ENCODE measurements around the gene EFHC2. TPM values are rescaled to one million over a fixed set of nuclear protein-coding genes. Genes with fewer than 3 reads are reported as not detected.

The EFHC2 gene
- polyA plus RNA-seq, 1 of the 3 experiments (the other 2 are of a cell fraction), result 0.03 TPM

DNA sequence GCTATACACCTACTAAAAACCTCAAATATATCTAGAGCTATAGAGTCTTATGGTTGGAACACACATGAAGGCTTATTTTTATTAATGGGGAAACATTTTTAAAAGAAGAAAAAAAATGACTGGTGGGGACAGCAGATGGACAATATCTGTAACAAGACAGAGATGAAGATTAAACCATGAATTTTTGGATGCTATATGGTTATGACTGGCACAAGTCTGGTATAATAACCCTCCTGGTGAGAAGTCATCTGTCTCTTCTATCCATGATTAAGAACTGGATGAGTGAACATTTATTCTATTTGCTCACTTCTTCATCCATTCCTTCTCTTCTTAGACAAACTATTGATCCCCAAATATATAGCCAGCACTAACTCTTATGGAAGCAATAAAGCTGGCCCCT, 104.4 kb downstream of the EFHC2 start:
- no peak for TF ChIP-seq SMC3 (IDR thresholded peaks at IDR 0.05; ENCODE audit: low read depth, low read length)
- no peak for TF ChIP-seq POLR2AphosphoS5 (IDR thresholded peaks at IDR 0.05; ENCODE audit: low read depth, low read length)
- TF ChIP-seq, protein P1, sequence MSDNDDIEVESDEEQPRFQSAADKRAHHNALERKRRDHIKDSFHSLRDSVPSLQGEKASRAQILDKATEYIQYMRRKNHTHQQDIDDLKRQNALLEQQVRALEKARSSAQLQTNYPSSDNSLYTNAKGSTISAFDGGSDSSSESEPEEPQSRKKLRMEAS (IDR thresholded peaks at IDR 0.05; ENCODE audit: low read depth), result no peak
- TF ChIP-seq EZH2phosphoT487 (IDR thresholded peaks at IDR 0.05; ENCODE audit: borderline replicate concordance, low read depth), result no peak
- TF ChIP-seq ELF1 (IDR thresholded peaks at IDR 0.05), result no peak
- no peak for TF ChIP-seq RXRA (IDR thresholded peaks at IDR 0.05; ENCODE audit: borderline replicate concordance, low read depth)
- TF ChIP-seq, protein P2, sequence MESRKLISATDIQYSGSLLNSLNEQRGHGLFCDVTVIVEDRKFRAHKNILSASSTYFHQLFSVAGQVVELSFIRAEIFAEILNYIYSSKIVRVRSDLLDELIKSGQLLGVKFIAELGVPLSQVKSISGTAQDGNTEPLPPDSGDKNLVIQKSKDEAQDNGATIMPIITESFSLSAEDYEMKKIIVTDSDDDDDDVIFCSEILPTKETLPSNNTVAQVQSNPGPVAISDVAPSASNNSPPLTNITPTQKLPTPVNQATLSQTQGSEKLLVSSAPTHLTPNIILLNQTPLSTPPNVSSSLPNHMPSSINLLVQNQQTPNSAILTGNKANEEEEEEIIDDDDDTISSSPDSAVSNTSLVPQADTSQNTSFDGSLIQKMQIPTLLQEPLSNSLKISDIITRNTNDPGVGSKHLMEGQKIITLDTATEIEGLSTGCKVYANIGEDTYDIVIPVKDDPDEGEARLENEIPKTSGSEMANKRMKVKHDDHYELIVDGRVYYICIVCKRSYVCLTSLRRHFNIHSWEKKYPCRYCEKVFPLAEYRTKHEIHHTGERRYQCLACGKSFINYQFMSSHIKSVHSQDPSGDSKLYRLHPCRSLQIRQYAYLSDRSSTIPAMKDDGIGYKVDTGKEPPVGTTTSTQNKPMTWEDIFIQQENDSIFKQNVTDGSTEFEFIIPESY (IDR thresholded peaks at IDR 0.05; ENCODE audit: borderline replicate concordance, low read depth), result no peak
- TF ChIP-seq, protein P3, sequence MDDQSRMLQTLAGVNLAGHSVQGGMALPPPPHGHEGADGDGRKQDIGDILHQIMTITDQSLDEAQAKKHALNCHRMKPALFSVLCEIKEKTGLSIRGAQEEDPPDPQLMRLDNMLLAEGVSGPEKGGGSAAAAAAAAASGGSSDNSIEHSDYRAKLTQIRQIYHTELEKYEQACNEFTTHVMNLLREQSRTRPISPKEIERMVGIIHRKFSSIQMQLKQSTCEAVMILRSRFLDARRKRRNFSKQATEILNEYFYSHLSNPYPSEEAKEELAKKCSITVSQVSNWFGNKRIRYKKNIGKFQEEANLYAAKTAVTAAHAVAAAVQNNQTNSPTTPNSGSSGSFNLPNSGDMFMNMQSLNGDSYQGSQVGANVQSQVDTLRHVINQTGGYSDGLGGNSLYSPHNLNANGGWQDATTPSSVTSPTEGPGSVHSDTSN (IDR thresholded peaks at IDR 0.05), result no peak
- no peak for TF ChIP-seq SIN3A (IDR thresholded peaks at IDR 0.05; ENCODE audit: borderline replicate concordance, low read depth, low read length)
- CTCF ChIA-PET, result interaction anchor here (1.9 kb wide), 1 partner anchor 281 kb away, joined by 8 read pairs; no protein-coding TSS in a partner anchor
- POLR2A ChIA-PET, result no interaction called here
- no peak overlapping the region for H3K4me3 ChIP-seq (ENCODE audit: low read depth in 2 of 2, low read length in 1 of 2)
- H3K27me3 ChIP-seq (ENCODE audit: insufficient read depth), result peaks cover 4% of the 10 kb centered on the region; the same call in 1 of the 2 replicates
- H3K36me3 ChIP-seq (replicated peaks in 1 of 2; ENCODE audit: control insufficient read depth in 1 of 2, insufficient read depth in 2 of 2, low read length in 1 of 2), result no peaks in the 10 kb centered on the region
- H3K9me3 ChIP-seq, result no peaks in the 10 kb centered on the region
- no peak for DNase-seq
- H4K20me1 ChIP-seq (ENCODE audit: insufficient read depth), result no peaks in the 10 kb centered on the region
- H3K79me2 ChIP-seq (ENCODE audit: insufficient read depth), result no peaks in the 10 kb centered on the region
- no peak overlapping the region for H3K27ac ChIP-seq (ENCODE audit: low read depth in 2 of 2, low read length in 1 of 2)
- H2AFZ ChIP-seq (ENCODE audit: low read depth), result no peak overlapping the region
- H3K4me1 ChIP-seq (ENCODE audit: control insufficient read depth in 1 of 2, insufficient read depth in 2 of 2, low read depth in 1 of 2, low read length in 1 of 2), result no peaks in the 10 kb centered on the region
- no peaks in the 10 kb centered on the region for H3F3A ChIP-seq (replicated peaks; ENCODE audit: insufficient read depth)
- no peak overlapping the region for H3K4me2 ChIP-seq
- H3K9me2 ChIP-seq, result no peaks in the 10 kb centered on the region
- no peak overlapping the region for H3K9ac ChIP-seq

DNA sequence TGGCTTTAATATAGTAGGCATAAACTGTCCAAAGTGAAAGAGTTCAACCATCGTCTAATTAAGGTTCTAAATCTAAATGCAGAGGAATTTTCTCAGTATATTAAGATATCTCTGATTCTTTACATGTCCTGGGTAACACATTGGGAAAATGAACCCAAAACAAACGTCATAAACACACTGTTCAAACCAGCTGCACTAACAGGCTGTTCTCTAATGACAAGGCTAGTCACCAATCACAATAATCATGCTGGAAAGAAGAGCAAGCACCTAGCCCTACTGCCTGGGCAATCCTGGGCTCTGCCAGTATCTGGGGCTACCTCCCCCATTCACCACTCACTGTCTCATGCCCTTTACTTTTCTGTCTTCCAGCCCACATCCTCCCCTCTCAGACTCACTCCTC, 107.9 kb downstream of the EFHC2 start:
- no peaks in the 10 kb centered on the region for H3K9me2 ChIP-seq
- no peak overlapping the region for H3K4me2 ChIP-seq
- 22% methylated on average over 2 of the region's 2 CpGs for WGBS (ENCODE audit: low lambda C conversion rate)
- H4K20me1 ChIP-seq (ENCODE audit: insufficient read depth), result no peaks in the 10 kb centered on the region
- no peaks in the 10 kb centered on the region for H3F3A ChIP-seq (replicated peaks; ENCODE audit: insufficient read depth)
- H2AFZ ChIP-seq (ENCODE audit: low read depth), result no peak overlapping the region
- ChIA-PET CTCF (no interaction called here), POLR2A (no interaction called here)
- no peaks in the 10 kb centered on the region for H3K4me1 ChIP-seq (ENCODE audit: control insufficient read depth in 1 of 2, insufficient read depth in 2 of 2, low read depth in 1 of 2, low read length in 1 of 2)
- no peaks in the 10 kb centered on the region for H3K79me2 ChIP-seq (ENCODE audit: insufficient read depth)
- no peak overlapping the region for H3K9ac ChIP-seq
- no peak overlapping the region for H3K4me3 ChIP-seq (ENCODE audit: low read depth in 2 of 2, low read length in 1 of 2)
- no peak for DNase-seq
- no peak overlapping the region for H3K27ac ChIP-seq (ENCODE audit: low read depth in 2 of 2, low read length in 1 of 2)
- no peaks in the 10 kb centered on the region for H3K36me3 ChIP-seq (replicated peaks in 1 of 2; ENCODE audit: control insufficient read depth in 1 of 2, insufficient read depth in 2 of 2, low read length in 1 of 2)
- H3K27me3 ChIP-seq (ENCODE audit: insufficient read depth), result peaks cover 4% of the 10 kb centered on the region; the same call in 1 of the 2 replicates
- TF ChIP-seq TEAD4 (IDR thresholded peaks at IDR 0.05; ENCODE audit: borderline replicate concordance, insufficient read depth) (no peak), FOXM1 (IDR thresholded peaks at IDR 0.05; ENCODE audit: low read depth) (no peak), SIN3A (IDR thresholded peaks at IDR 0.05; ENCODE audit: borderline replicate concordance, low read depth, low read length) (no peak), RXRA (IDR thresholded peaks at IDR 0.05; ENCODE audit: borderline replicate concordance, low read depth) (no peak), RFX5 (IDR thresholded peaks at IDR 0.05; ENCODE audit: low read length) (no peak), RCOR1 (IDR thresholded peaks at IDR 0.05; ENCODE audit: low read length) (no peak)
- TF ChIP-seq, protein P1 (IDR thresholded peaks at IDR 0.05; ENCODE audit: low read depth), result no peak
- no peaks in the 10 kb centered on the region for H3K9me3 ChIP-seq

Measured in SK-N-SH (cell line).